GM23338 (cell line): ENCODE data around the gene BAX. TPM values are rescaled to one million over a fixed set of nuclear protein-coding genes. Genes with fewer than 3 reads are reported as not detected.

ENCODE experiments used
- ATAC-seq: fragments of 200-7000 bp; cut with Tn5 transposase; 3 replicates; pipeline ENCODE4 v1.9.1; 2020
- DNase-seq: peaks from one replicate; pipeline ENCODE4 v3.0.0-alpha.2; 2015; ENCODE audit warnings: low spot score
- H2AFZ ChIP-seq: fragments of 200-600 bp; sonication (generic); 2 replicates; pipeline ENCODE4 v1.8.0; 2016; ENCODE audit warnings: antibody characterized with exemption, mild to moderate bottlenecking, moderate library complexity
- H3F3A ChIP-seq: fragments of 200-600 bp; sonication (generic); replicated peaks from 2 replicates; pipeline ENCODE4 v1.8.0; 2017; ENCODE audit warnings: antibody characterized with exemption, mixed run types, low read depth
- H3K27ac ChIP-seq: fragments of 200-600 bp; sonication (generic); 2 replicates; pipeline ENCODE4 v1.6.1; 2016; ENCODE audit warnings: low read depth
- H3K27me3 ChIP-seq: fragments of 200-600 bp; sonication (generic); 2 replicates; pipeline ENCODE4 v1.8.0; 2016; ENCODE audit warnings: mild to moderate bottlenecking, mixed run types, moderate library complexity; ENCODE audit not compliant: insufficient read depth
- H3K36me3 ChIP-seq: fragments of 200-600 bp; sonication (generic); 2 replicates; pipeline ENCODE4 v1.8.0; 2016; ENCODE audit warnings: mild to moderate bottlenecking; ENCODE audit not compliant: insufficient read depth
- H3K4me1 ChIP-seq: fragments of 200-600 bp; sonication (generic); 2 replicates; pipeline ENCODE4 v1.8.0; 2016; ENCODE audit warnings: mild to moderate bottlenecking, moderate library complexity; ENCODE audit not compliant: insufficient read depth
- H3K4me2 ChIP-seq: fragments of 200-600 bp; sonication (generic); 2 replicates; pipeline ENCODE4 v1.7.1; 2017; ENCODE audit warnings: mixed run types
- H3K4me3 ChIP-seq: fragments of 200-600 bp; sonication (generic); 2 replicates; pipeline ENCODE4 v1.6.1; 2016; ENCODE audit warnings: mixed run types
- H3K79me2 ChIP-seq: fragments of 200-600 bp; sonication (generic); replicated peaks from 2 replicates; pipeline ENCODE4 v1.8.0; 2017; ENCODE audit warnings: mild to moderate bottlenecking; ENCODE audit not compliant: insufficient read depth
- H3K9me2 ChIP-seq: fragments of 200-600 bp; sonication (generic); 2 replicates; pipeline ENCODE4 v1.8.0; 2017; ENCODE audit not compliant: insufficient read depth
- H4K20me1 ChIP-seq: fragments of 200-600 bp; sonication (generic); replicated peaks from 2 replicates; pipeline ENCODE4 v1.8.0; 2017; ENCODE audit warnings: mild to moderate bottlenecking; ENCODE audit not compliant: insufficient read depth
- H3K27ac Mint-ChIP-seq: 2 replicates; pipeline ENCODE4 v1.8.0; 2020; ENCODE audit warnings: inconsistent platforms, mild to moderate bottlenecking, moderate library complexity, mixed read lengths
- H3K27me3 Mint-ChIP-seq: 3 replicates; pipeline ENCODE4 v1.8.0; 2022; ENCODE audit warnings: low read depth, mild to moderate bottlenecking, moderate library complexity, mixed read lengths, inconsistent platforms; ENCODE audit not compliant: insufficient read depth, poor library complexity
- H3K36me3 Mint-ChIP-seq: 3 replicates; pipeline ENCODE4 v1.8.0; 2021; ENCODE audit warnings: low read depth, mild to moderate bottlenecking, inconsistent platforms, moderate library complexity, mixed read lengths
- H3K4me1 Mint-ChIP-seq: 3 replicates; pipeline ENCODE4 v1.8.0; 2020; ENCODE audit warnings: mild to moderate bottlenecking, inconsistent platforms, mixed read lengths
- H3K4me3 Mint-ChIP-seq: 3 replicates; pipeline ENCODE4 v1.8.0; 2021; ENCODE audit warnings: moderate library complexity, mild to moderate bottlenecking, inconsistent platforms, mixed read lengths
- H3K9me3 Mint-ChIP-seq: 3 replicates; pipeline ENCODE4 v1.8.0; 2020; ENCODE audit warnings: moderate library complexity, mild to moderate bottlenecking, inconsistent platforms, mixed read lengths
- CREB1 ChIP-seq: fragments of 250-450 bp; sonication (Bioruptor Pico); IDR thresholded peaks from 2 replicates; pipeline ENCODE4 v1.5.0; 2020; ENCODE audit warnings: low read depth, mild to moderate bottlenecking, moderate library complexity
- CTCF ChIP-seq, 2 experiments: fragments of 200-600 bp in 1 of 2; sonication (generic) in 1 of 2; conservative IDR thresholded peaks; 2 replicates each; pipeline versions ENCODE4 v1.5.1 to v1.6.1; 2016 to 2017; ENCODE audit warnings: antibody characterized with exemption in 2 of 2, low read depth in 2 of 2, mild to moderate bottlenecking in 2 of 2, moderate library complexity in 1 of 2
- ETS1 ChIP-seq: IDR thresholded peaks from 2 replicates; pipeline ENCODE4 v1.6.1; 2016; ENCODE audit warnings: antibody characterized with exemption
- EZH2 ChIP-seq: fragments of 200-600 bp; sonication (generic); IDR thresholded peaks from one replicate; pipeline ENCODE4 v1.8.0; 2017; ENCODE audit warnings: antibody characterized with exemption, mild to moderate bottlenecking, low read depth; ENCODE audit not compliant: unreplicated experiment
- JUNB ChIP-seq: IDR thresholded peaks from one replicate; pipeline ENCODE4 v1.6.1; 2016; ENCODE audit warnings: antibody characterized with exemption; ENCODE audit not compliant: unreplicated experiment
- POLR2AphosphoS5 ChIP-seq: IDR thresholded peaks from 2 replicates; pipeline ENCODE4 v1.6.1; 2016; ENCODE audit warnings: antibody characterized with exemption, low read depth
- REST ChIP-seq: IDR thresholded peaks from one replicate; pipeline ENCODE4 v1.6.1; 2018; ENCODE audit warnings: antibody characterized with exemption; ENCODE audit not compliant: unreplicated experiment
- STAT1 ChIP-seq: IDR thresholded peaks from one replicate; pipeline ENCODE4 v1.6.1; 2016; ENCODE audit warnings: antibody characterized with exemption; ENCODE audit not compliant: unreplicated experiment
- ZNF114 ChIP-seq: fragments of 250-450 bp; sonication (Bioruptor Pico); IDR thresholded peaks from 2 replicates; pipeline ENCODE4 v1.5.0; 2020; ENCODE audit warnings: mild to moderate bottlenecking, moderate library complexity
- ZNF331 ChIP-seq: fragments of 250-450 bp; sonication (Bioruptor Pico); IDR thresholded peaks from 2 replicates; pipeline ENCODE4 v1.5.0; 2020; ENCODE audit warnings: low read depth, mild to moderate bottlenecking, moderate library complexity
- polyA plus RNA-seq: library from polyadenylated mRNA; unstranded; fragments of >200 nt; fragmentation: Nextera tagmentation; extraction: Ambion mirVana; gene quantifications from 2 replicates; pipeline ENCODE4 v1.2.1, GENCODE V29; 2016
- total RNA-seq: library from RNA; depleted of rRNA; stranded (reverse); fragments of >200 nt; shearing (Covaris generic); gene quantifications from 2 replicates; pipeline ENCODE4 v1.2.3, GENCODE V29; 2014

BAX gene
- total and polyA plus RNA-seq, 2 experiments from 2014 or later = 179 to 261 TPM

- H3K4me3 ChIP-seq = peak within 1 kb of the TSS; percentile 100
- H3K4me2 ChIP-seq = peak within 1 kb of the TSS; percentile 98
- Mint-ChIP-seq H3K9me3 (no peaks in the 10 kb centered on the region), H3K4me1 (peaks cover 30% of the 10 kb centered on the region), H3K4me3 (peak within 1 kb of the TSS; percentile 96), H3K27ac (peak within 1 kb of the TSS; percentile 98), H3K36me3 (peaks cover 27% of the 10 kb centered on the region), H3K27me3 (peaks cover 15% of the 10 kb centered on the region)
- H3K27me3 ChIP-seq = no peaks in the 10 kb centered on the region
- TF ChIP-seq ETS1 (peak; percentile 82), CREB1 (peak; percentile 84), STAT1 (no peak), POLR2AphosphoS5 (peak; percentile 97), JUNB (no peak), CTCF (conservative IDR thresholded peaks at IDR 0.05; ENCODE audit: low read depth in 2 of 2) (peak; percentile 71)
- H3F3A ChIP-seq = 0 out of 2 replicates have a peak, but pooled peaks cover 7% of the 10 kb centered on the region
- peak; percentile 100 for DNase-seq
- peaks cover 59% of the 10 kb centered on the region for H3K79me2 ChIP-seq
- peak within 1 kb of the TSS; percentile 81 for H3K27ac ChIP-seq
- peaks cover 13% of the 10 kb centered on the region; the same call in 1 of the 2 replicates for H3K4me1 ChIP-seq
- H3K36me3 ChIP-seq = peaks cover 2% of the 10 kb centered on the region; the same call in 1 of the 2 replicates
- H3K9me2 ChIP-seq = no peaks in the 10 kb centered on the region
- H4K20me1 ChIP-seq = peaks cover 4% of the 10 kb centered on the region
- H2AFZ ChIP-seq = peak within 1 kb of the TSS; percentile 92
- ATAC-seq = peak; percentile 87
Observed at GRCh38 chr19:48993175-48994034, 38.7 kb downstream of the BAX start, which contains the start of the genes GYS1 and RUVBL2. Gene GYS1, minus strand, starts transcription at chr19:48993309. Its CDS starts 197 bp downstream, at chr19:48993112. Gene RUVBL2, plus strand, starts transcription at chr19:48993887. Its CDS starts 25 bp downstream, at chr19:48993912.

GRCh38 chr19:48994035-48994386, 39.3 kb downstream of the BAX start:
- ATAC-seq (no peak), DNase-seq (no peak)
- Mint-ChIP-seq H3K4me1 (peaks cover 31% of the 10 kb centered on the region), H3K27me3 (peaks cover 15% of the 10 kb centered on the region), H3K27ac (peak overlapping the region; percentile 98), H3K4me3 (peak overlapping the region; percentile 96), H3K9me3 (no peaks in the 10 kb centered on the region), H3K36me3 (peaks cover 21% of the 10 kb centered on the region)
- Histone ChIP-seq H3K79me2 (peaks cover 65% of the 10 kb centered on the region), H3K36me3 (no peaks in the 10 kb centered on the region), H3K9me2 (no peaks in the 10 kb centered on the region), H3K27me3 (no peaks in the 10 kb centered on the region), H4K20me1 (peaks cover 9% of the 10 kb centered on the region; the same call in 1 of the 2 replicates), H3K4me3 (peak overlapping the region; percentile 100), H3F3A (0 out of 2 replicates have a peak, but pooled peaks cover 7% of the 10 kb centered on the region), H3K4me1 (peaks cover 13% of the 10 kb centered on the region; the same call in 1 of the 2 replicates), H3K27ac (no peak overlapping the region), H3K4me2 (peak overlapping the region; percentile 96), H2AFZ (no peak overlapping the region)
- TF ChIP-seq EZH2 = no peak
- TF ChIP-seq CTCF (conservative IDR thresholded peaks at IDR 0.05; ENCODE audit: low read depth in 2 of 2) = no peak
- TF ChIP-seq CREB1 = no peak
- no peak for TF ChIP-seq ZNF114 (CRISPR knock-in tag)
- TF ChIP-seq POLR2AphosphoS5 = no peak
- TF ChIP-seq ZNF331 (CRISPR knock-in tag) = no peak
- no peak for TF ChIP-seq JUNB
- no peak for TF ChIP-seq STAT1
- TF ChIP-seq ETS1 = no peak
- no peak for TF ChIP-seq REST
